Stimulated activated CD4-positive, alpha-beta T cell treated with anti-CD3 and anti-CD28 coated beads, Interleukin-4, amount 100 ng/mL, for 24 hours (primary cell): ENCODE measurements around the gene OGG1.
A peak's percentile ranks its signal among the peaks of the same experiment; 100 is the strongest.

Experiments used
- DNase-seq: peaks from one replicate; pipeline ENCODE4 v3.0.0-alpha.2; 2020

The OGG1 gene

DNA sequence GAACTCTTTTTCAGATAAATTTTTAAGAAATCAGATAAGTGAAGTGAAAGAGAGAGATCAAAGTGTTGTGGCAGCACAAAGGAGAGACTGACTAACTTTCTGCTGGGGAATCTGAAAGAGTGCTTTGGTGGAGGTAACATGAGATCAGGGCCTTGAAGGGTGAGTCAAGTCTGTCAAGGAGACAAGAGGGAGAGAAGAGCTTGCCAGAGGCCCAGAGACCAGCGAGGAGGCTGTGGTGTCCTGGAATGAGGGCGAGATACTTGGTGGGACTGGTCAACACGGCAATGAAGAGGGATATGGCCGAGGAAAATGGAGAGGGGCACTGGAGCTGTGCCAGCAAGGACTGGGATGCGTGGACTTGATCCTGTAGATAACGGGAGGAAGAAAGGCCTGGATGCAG lies 38.0 kb downstream of the OGG1 start:
- peak; percentile 49 for DNase-seq

GRCh38 chr3:9791127-9791526 lies 41.4 kb downstream of the OGG1 start:
- no peak for DNase-seq

GRCh38 chr3:9791790-9792404 lies 42.1 kb downstream of the OGG1 start:
- no peak for DNase-seq

- peak; percentile 89 for DNase-seq
Observed at GRCh38 chr3:9792405-9793160, 42.8 kb downstream of the OGG1 start, which contains the start of the genes ARPC4 and TADA3. Gene ARPC4, plus strand, starts transcription at chr3:9793082. Its CDS starts 40 bp downstream, at chr3:9793122. Gene TADA3, minus strand, starts transcription at chr3:9792473. Its CDS starts 1,007 bp downstream, at chr3:9791466.

- DNase-seq, result peak; percentile 38
Observed at GRCh38 chr3:9793161-9793781, 43.5 kb downstream of the OGG1 start.

DNA sequence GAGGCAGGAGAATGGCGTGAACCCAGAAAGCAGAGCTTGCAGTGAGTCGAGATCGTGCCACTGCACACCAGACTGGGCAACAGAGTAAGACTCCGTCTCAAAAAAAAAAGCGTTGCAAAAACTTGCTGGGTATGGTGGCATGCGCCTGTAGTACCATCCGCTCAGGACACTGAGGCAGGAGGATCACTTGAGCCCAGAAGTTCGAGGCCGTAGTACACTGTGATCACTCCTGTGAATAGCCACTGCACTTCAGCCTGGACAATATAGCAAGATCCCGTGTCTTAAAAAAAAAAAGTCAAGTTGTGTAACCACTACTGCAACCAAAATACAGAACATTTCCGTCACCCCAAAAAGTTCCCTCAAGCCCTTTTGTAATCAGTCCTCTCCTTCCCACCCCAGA lies 44.6 kb downstream of the OGG1 start:
- no peak for DNase-seq

GRCh38 chr3:9795207-9795606 lies 45.5 kb downstream of the OGG1 start:
- DNase-seq, result no peak

DNA sequence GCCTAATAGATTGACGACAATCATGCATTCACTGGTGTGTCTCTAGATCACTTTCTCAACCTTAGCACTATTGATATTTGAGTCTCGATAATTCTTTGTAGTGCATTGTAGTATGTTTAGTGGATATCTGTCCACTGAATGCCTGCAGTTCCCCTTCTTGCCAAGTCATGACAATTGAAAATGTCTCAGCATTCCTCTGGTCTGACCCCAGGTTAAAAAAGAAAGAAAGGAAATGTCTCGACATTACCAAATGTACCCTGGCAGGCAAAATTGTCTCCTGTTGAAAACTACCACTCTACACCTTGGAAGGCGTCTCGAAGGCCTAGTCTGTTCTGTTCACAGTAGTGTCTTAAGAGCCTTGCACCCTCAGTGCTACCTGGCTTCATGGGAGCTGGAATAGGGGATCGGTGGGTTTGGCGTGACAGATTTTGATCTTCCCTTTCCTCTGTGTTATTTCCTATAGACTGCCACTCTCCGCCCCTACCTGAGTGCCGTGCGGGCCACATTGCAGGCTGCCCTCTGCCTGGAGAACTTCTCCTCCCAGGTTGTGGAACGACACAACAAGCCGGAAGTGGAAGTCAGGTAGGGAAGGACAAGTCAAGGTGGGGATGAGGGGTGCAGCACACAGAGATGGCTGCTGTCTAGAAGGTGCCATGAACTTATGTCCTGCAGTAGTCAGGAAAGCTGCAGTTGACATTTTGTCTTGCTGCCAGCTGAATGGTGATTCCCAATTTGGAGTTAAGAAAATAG lies 47.6 kb downstream of the OGG1 start:
- DNase-seq, result no peak

- no peak for DNase-seq
Observed at GRCh38 chr3:9800529-9800928, 50.8 kb downstream of the OGG1 start.

DNA sequence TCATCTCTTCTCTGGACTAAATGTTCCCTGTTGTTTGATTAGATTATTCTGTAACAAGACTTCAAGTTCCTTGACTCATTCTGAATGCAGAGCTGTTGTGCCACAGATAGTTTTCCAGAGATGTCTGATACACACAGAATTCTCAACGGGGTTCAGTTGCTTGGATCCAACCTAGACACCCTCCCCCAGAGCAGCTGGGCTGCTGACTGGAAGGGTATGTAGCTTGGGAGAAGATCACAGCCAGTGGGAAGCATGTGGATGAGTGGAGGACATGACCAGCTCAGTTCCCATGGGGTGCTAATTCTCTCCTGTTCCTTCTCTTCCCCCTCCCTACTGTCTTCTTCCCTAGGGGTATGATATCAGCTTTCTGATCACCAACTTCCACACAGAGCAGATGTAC lies 53.7 kb downstream of the OGG1 start:
- DNase-seq, result no peak

DNA sequence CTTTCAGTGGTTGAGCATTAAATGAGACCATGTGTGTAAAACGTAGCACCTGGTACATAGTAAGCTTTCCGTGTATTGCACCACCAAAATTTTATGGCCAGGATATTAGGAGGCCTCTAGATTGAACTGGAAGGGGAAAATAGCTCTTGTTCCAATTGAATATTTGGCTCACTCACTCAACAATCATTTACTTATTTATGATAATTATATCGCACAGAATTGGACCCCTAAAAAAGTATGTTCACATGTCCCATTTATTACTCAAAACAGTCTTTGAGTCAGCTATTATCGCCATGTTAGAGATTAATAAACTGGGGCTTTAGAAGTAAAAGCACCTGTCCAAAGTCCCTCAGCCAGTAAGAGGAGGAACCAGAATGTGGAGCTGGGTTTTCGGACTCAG lies 55.2 kb downstream of the OGG1 start:
- no peak for DNase-seq

- DNase-seq, result no peak
Observed at GRCh38 chr3:9806137-9806536, 56.4 kb downstream of the OGG1 start.
